Measurements from ENCODE around the gene INTU. TPM values are rescaled to one million over a fixed set of nuclear protein-coding genes. Genes with fewer than 3 reads are reported as not detected.

The INTU gene
- 0.87 to 1.8 TPM (median 1.1 TPM) in 5 replicates for total RNA-seq (2022; extraction: Qiagen RNA extraction)

GRCh38 chr4:127632420-127633403 is at the start of gene INTU:
Gene INTU, plus strand, starts transcription at chr4:127632957. Its CDS starts 78 bp downstream, at chr4:127633035.

GRCh38 chr4:127730142-127730913 is 97.6 kb downstream of the INTU start, which contains the start of gene SLC25A31:
Gene SLC25A31, plus strand, starts transcription at chr4:127730400. Its CDS starts 146 bp downstream, at chr4:127730546.

Other genes with a start within 250 kb of the INTU start
- gene SLC25A31, start 97.4 kb downstream of the INTU start, total RNA-seq (2022; extraction: Qiagen RNA extraction), result not detected in 5 replicates
- 6.5 to 8.0 TPM (median 7.2 TPM) in 5 replicates for gene HSPA4L, start 149.4 kb downstream of the INTU start, total RNA-seq (2022; extraction: Qiagen RNA extraction)
- 13.4 to 18.2 TPM (median 13.6 TPM) in 5 replicates for gene PLK4, start 247.9 kb downstream of the INTU start, total RNA-seq (2022; extraction: Qiagen RNA extraction)

Measured in A549 treated with Mapracorat at 1 μM for 4 hours (cell line).